ENCODE results near the gene NFE2L1. TPM values are rescaled to one million over a fixed set of nuclear protein-coding genes. Genes with fewer than 3 reads are reported as not detected.

The NFE2L1 gene
- total RNA-seq, 1 donor from 2014 or later: 124 TPM

DNA sequence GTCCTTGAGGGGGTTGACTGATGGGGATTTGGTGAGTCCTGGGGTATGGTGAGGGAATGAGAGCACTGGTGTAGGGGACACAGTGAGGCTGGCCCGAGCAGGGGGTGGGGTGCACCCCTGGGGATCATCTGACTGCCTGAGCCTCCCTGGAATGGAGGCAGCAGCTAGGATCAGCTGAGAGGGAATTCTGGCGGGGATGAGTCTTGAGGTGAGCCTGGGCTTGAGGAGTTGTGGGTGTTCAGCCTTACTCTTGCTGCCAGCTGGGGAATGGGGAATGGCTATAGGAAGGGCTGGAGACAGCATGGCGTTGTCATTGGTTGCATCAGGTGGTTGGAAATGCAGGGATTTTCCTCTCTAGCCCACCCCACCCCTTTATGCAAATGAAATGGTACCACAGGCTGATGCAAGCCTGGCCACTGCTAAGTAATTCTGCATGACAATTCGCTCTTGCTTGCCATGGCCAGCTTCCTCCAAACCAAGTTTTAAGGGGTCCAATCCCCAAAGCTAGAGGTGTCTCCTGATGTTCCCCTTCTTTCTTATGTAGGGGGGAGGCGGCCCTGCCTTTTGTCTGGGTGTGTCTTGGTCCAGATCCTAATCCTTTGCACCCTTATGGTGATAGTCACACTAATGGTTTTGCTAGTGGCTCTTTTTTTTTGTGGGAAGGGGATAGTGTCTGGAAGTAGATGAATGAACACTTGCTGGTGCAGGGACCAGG, 7.5 kb downstream of the NFE2L1 start:
- no peak for DNase-seq (ENCODE audit: low spot score, unreplicated experiment)
- H3K27ac Mint-ChIP-seq: no peak overlapping the region
- H3K4me1 Mint-ChIP-seq (ENCODE audit: low read depth): peaks cover 22% of the 10 kb centered on the region
- no peaks in the 10 kb centered on the region for H3K27me3 Mint-ChIP-seq
- TF ChIP-seq, protein P1, sequence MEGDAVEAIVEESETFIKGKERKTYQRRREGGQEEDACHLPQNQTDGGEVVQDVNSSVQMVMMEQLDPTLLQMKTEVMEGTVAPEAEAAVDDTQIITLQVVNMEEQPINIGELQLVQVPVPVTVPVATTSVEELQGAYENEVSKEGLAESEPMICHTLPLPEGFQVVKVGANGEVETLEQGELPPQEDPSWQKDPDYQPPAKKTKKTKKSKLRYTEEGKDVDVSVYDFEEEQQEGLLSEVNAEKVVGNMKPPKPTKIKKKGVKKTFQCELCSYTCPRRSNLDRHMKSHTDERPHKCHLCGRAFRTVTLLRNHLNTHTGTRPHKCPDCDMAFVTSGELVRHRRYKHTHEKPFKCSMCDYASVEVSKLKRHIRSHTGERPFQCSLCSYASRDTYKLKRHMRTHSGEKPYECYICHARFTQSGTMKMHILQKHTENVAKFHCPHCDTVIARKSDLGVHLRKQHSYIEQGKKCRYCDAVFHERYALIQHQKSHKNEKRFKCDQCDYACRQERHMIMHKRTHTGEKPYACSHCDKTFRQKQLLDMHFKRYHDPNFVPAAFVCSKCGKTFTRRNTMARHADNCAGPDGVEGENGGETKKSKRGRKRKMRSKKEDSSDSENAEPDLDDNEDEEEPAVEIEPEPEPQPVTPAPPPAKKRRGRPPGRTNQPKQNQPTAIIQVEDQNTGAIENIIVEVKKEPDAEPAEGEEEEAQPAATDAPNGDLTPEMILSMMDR (IDR thresholded peaks at IDR 0.05; ENCODE audit: unreplicated experiment): no peak
- peaks cover 22% of the 10 kb centered on the region for H3K36me3 Mint-ChIP-seq (ENCODE audit: insufficient read depth)
- H3K4me3 Mint-ChIP-seq (ENCODE audit: low read depth): peak overlapping the region; percentile 53
- H3K9me3 Mint-ChIP-seq (ENCODE audit: low read depth): no peaks in the 10 kb centered on the region

DNA sequence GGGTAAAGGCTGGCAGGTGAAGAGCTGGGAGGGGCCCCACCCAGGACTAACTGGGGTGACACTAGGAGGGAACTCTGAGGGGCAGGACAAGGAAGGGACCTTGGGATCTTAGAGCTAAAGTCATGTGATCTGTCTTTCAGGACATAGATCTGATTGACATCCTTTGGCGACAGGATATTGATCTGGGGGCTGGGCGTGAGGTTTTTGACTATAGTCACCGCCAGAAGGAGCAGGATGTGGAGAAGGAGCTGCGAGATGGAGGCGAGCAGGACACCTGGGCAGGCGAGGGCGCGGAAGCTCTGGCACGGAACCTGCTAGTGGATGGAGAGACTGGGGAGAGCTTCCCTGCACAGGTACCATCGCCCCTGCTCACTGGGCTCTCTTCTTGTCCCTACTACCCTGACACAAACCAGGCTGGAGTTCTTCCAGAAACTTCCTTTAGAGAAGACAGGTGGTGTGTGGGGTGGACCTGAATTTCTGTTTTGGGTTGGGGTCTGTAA, 8.1 kb downstream of the NFE2L1 start:
- no peaks in the 10 kb centered on the region for H3K27me3 Mint-ChIP-seq
- peaks cover 21% of the 10 kb centered on the region for H3K4me1 Mint-ChIP-seq (ENCODE audit: low read depth)
- H3K9me3 Mint-ChIP-seq (ENCODE audit: low read depth): no peaks in the 10 kb centered on the region
- DNase-seq (ENCODE audit: low spot score, unreplicated experiment): no peak
- H3K4me3 Mint-ChIP-seq (ENCODE audit: low read depth): no peak overlapping the region
- TF ChIP-seq, protein P1 (IDR thresholded peaks at IDR 0.05; ENCODE audit: unreplicated experiment): no peak
- H3K27ac Mint-ChIP-seq: peak overlapping the region; percentile 67
- H3K36me3 Mint-ChIP-seq (ENCODE audit: insufficient read depth): peaks cover 22% of the 10 kb centered on the region

DNA sequence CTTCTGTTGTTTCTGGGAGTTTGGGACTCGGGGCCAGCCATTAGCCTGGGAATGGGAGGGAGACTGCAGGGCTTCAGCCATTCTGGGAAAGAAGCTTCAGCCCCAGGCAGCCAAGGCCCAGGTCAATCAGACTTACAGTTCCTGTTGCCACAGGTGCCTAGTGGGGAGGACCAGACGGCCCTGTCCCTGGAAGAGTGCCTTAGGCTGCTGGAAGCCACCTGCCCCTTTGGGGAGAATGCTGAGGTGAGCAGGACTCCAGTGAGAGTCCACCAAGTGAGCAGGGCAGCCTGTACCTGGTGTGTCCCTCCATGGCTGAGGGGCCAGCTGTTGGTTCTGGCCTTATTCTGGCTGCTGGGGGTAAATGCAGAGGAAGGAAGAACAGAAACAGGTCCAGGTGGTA, 8.7 kb downstream of the NFE2L1 start:
- no peaks in the 10 kb centered on the region for H3K9me3 Mint-ChIP-seq (ENCODE audit: low read depth)
- H3K27ac Mint-ChIP-seq: no peak overlapping the region
- no peak overlapping the region for H3K4me3 Mint-ChIP-seq (ENCODE audit: low read depth)
- H3K36me3 Mint-ChIP-seq (ENCODE audit: insufficient read depth): peaks cover 23% of the 10 kb centered on the region
- no peaks in the 10 kb centered on the region for H3K27me3 Mint-ChIP-seq
- TF ChIP-seq, protein P1 (IDR thresholded peaks at IDR 0.05; ENCODE audit: unreplicated experiment): no peak
- DNase-seq (ENCODE audit: low spot score, unreplicated experiment): no peak
- peaks cover 21% of the 10 kb centered on the region for H3K4me1 Mint-ChIP-seq (ENCODE audit: low read depth)

DNA sequence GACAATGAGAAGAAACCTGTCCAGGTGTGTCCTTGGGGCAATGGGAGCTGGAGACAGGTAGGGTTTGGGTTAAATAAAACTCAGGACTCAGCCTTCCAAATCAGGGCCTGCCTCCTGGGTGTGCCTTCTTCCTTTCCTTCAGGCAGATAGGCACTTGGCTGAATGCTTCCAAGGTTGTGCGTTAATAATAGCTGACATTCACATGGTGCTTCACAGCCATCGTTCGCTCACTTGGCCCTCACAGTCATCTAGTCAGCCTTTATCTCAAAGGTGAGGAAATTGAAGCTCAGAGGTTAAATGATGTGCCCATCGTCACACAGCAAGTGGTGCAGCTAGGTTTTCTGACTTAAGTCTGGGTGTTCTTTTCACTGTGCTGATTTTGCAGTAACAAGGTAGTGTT, 9.5 kb downstream of the NFE2L1 start:
- TF ChIP-seq, protein P1 (IDR thresholded peaks at IDR 0.05; ENCODE audit: unreplicated experiment): no peak
- no peak overlapping the region for H3K4me3 Mint-ChIP-seq (ENCODE audit: low read depth)
- no peaks in the 10 kb centered on the region for H3K9me3 Mint-ChIP-seq (ENCODE audit: low read depth)
- H3K36me3 Mint-ChIP-seq (ENCODE audit: insufficient read depth): peaks cover 21% of the 10 kb centered on the region
- DNase-seq (ENCODE audit: low spot score, unreplicated experiment): no peak
- no peaks in the 10 kb centered on the region for H3K27me3 Mint-ChIP-seq
- H3K27ac Mint-ChIP-seq: no peak overlapping the region
- peaks cover 20% of the 10 kb centered on the region for H3K4me1 Mint-ChIP-seq (ENCODE audit: low read depth)

DNA sequence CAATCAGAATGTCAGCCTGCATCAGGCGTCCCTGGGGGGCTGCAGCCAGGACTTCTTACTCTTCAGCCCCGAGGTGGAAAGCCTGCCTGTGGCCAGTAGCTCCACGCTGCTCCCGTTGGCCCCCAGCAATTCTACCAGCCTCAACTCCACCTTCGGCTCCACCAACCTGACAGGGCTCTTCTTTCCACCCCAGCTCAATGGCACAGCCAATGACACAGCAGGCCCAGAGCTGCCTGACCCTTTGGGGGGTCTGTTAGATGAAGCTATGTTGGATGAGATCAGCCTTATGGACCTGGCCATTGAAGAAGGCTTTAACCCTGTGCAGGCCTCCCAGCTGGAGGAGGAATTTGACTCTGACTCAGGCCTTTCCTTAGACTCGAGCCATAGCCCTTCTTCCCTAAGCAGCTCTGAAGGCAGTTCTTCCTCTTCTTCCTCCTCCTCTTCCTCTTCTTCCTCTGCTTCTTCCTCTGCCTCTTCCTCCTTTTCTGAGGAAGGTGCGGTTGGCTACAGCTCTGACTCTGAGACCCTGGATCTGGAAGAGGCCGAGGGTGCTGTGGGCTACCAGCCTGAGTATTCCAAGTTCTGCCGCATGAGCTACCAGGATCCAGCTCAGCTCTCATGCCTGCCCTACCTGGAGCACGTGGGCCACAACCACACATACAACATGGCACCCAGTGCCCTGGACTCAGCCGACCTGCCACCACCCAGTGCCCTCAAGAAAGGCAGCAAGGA, 10.4 kb downstream of the NFE2L1 start:
- no peak overlapping the region for H3K4me3 Mint-ChIP-seq (ENCODE audit: low read depth)
- H3K9me3 Mint-ChIP-seq (ENCODE audit: low read depth): no peaks in the 10 kb centered on the region
- H3K27me3 Mint-ChIP-seq: no peaks in the 10 kb centered on the region
- TF ChIP-seq, protein P1 (IDR thresholded peaks at IDR 0.05; ENCODE audit: unreplicated experiment): no peak
- DNase-seq (ENCODE audit: low spot score, unreplicated experiment): no peak
- peaks cover 16% of the 10 kb centered on the region for H3K4me1 Mint-ChIP-seq (ENCODE audit: low read depth)
- H3K36me3 Mint-ChIP-seq (ENCODE audit: insufficient read depth): peaks cover 21% of the 10 kb centered on the region
- H3K27ac Mint-ChIP-seq: peak overlapping the region; percentile 71

Data from progenitor cell of endocrine pancreas (in vitro differentiated cells).